K562 (cell line): Measurements from ENCODE around the gene RNU6-9. TPM values are rescaled to one million over a fixed set of nuclear protein-coding genes. Genes with fewer than 3 reads are reported as not detected.

Source experiments
- ATF6 ChIP-seq: sonication (generic); formaldehyde crosslinking; IDR thresholded peaks from 2 replicates; pipeline ENCODE4 v1.4.0; 2020; ENCODE audit warnings: mild to moderate bottlenecking, missing genetic modification reagents
- BCLAF1 ChIP-seq, 2 experiments: fragments of 450-650 bp in 1 of 2; IDR thresholded peaks; 2 replicates each; pipeline ENCODE4 v1.6.1; 2011 to 2017; ENCODE audit warnings: low read depth in 2 of 2, antibody characterized with exemption in 1 of 2, borderline replicate concordance in 1 of 2, low read length in 1 of 2, mild to moderate bottlenecking in 1 of 2, mixed read lengths in 1 of 2; ENCODE audit not compliant: control insufficient read depth in 1 of 2
- BRD9 ChIP-seq: fragments of 450-650 bp; IDR thresholded peaks from 2 replicates; pipeline ENCODE4 v1.6.1; 2018; ENCODE audit warnings: low read depth; ENCODE audit not compliant: partially characterized antibody
- E2F3 ChIP-seq: fragments of 250-450 bp; sonication (Bioruptor Pico); IDR thresholded peaks from 2 replicates; pipeline ENCODE4 v1.4.0; 2020; ENCODE audit warnings: mild to moderate bottlenecking
- GATAD2B ChIP-seq: fragments of 450-650 bp; IDR thresholded peaks from 2 replicates; pipeline ENCODE4 v1.6.1; 2017; ENCODE audit warnings: mild to moderate bottlenecking, borderline replicate concordance
- HDGF ChIP-seq: fragments of 450-650 bp; IDR thresholded peaks from 2 replicates; pipeline ENCODE4 v1.6.1; 2016
- NFATC3 ChIP-seq: fragments of 450-650 bp; IDR thresholded peaks from 2 replicates; pipeline ENCODE4 v1.6.1; 2017; ENCODE audit warnings: mild to moderate bottlenecking
- NFE2 ChIP-seq: IDR thresholded peaks from 2 replicates; pipeline ENCODE4 v1.6.1; 2014; ENCODE audit warnings: antibody characterized with exemption, low read depth
- SIN3B ChIP-seq: fragments of 450-650 bp; IDR thresholded peaks from 2 replicates; pipeline ENCODE4 v1.6.1; 2017; ENCODE audit warnings: low read depth, mild to moderate bottlenecking, moderate library complexity
- STAG1 ChIP-seq: sonication (generic); formaldehyde crosslinking; IDR thresholded peaks from 2 replicates; pipeline ENCODE4 v1.5.0; 2020; ENCODE audit warnings: missing genetic modification reagents, borderline replicate concordance
- TRIM25 ChIP-seq: fragments of 450-650 bp; IDR thresholded peaks from 2 replicates; pipeline ENCODE4 v1.7.0; 2016; ENCODE audit warnings: borderline replicate concordance
- ZC3H11A ChIP-seq: IDR thresholded peaks from 2 replicates; pipeline ENCODE4 v1.6.1; 2012; ENCODE audit warnings: low read depth, low read length, improper control_type of control experiment
- ZKSCAN8 ChIP-seq: fragments of 200-800 bp; sonication (Bioruptor generic); IDR thresholded peaks from 2 replicates; pipeline ENCODE4 v1.6.1; 2016; ENCODE audit warnings: missing genetic modification characterization, missing compliant biosample characterization
- ZNF174 ChIP-seq: fragments of 250-450 bp; sonication (Bioruptor Pico); IDR thresholded peaks from 2 replicates; pipeline ENCODE4 v1.4.0; 2020; ENCODE audit warnings: mild to moderate bottlenecking
- ZNF184 ChIP-seq: sonication (generic); formaldehyde crosslinking; IDR thresholded peaks from 2 replicates; pipeline ENCODE4 v1.5.0; 2020; ENCODE audit warnings: missing genetic modification reagents
- ZNF217 ChIP-seq: sonication (generic); formaldehyde crosslinking; IDR thresholded peaks from 2 replicates; pipeline ENCODE4 v1.8.0; 2022; ENCODE audit warnings: mild to moderate bottlenecking, missing genetic modification reagents
- ZNF408 ChIP-seq: fragments of 250-450 bp; sonication (Bioruptor Pico); IDR thresholded peaks from 2 replicates; pipeline ENCODE4 v1.4.0; 2020; ENCODE audit warnings: low read depth, mild to moderate bottlenecking, moderate library complexity
- ZNF644 ChIP-seq: fragments of 200-800 bp; sonication (Bioruptor generic); IDR thresholded peaks from 2 replicates; pipeline ENCODE4 v1.6.1; 2016; ENCODE audit warnings: low read depth, missing genetic modification characterization, missing compliant biosample characterization
- ZNF699 ChIP-seq: fragments of 250-450 bp; sonication (Bioruptor Pico); IDR thresholded peaks from 2 replicates; pipeline ENCODE4 v1.8.0; 2021; ENCODE audit warnings: mild to moderate bottlenecking, moderate library complexity; ENCODE audit not compliant: insufficient replicate concordance
- ZSCAN32 ChIP-seq: fragments of 450-650 bp; formaldehyde crosslinking; IDR thresholded peaks from 2 replicates; pipeline ENCODE4 v1.4.0; 2020; ENCODE audit warnings: mild to moderate bottlenecking, moderate library complexity
- polyA plus RNA-seq, 8 experiments: library from polyadenylated mRNA; depleted of rRNA in 4 of 8; stranded (reverse) in 5 of 8; unstranded in 3 of 8; fragments of >200 nt; fragmentation: Nextera tagmentation in 2 of 8; fragmentation: Illumina TruSeq in 1 of 8; extraction: Ambion mirVana in 2 of 8; extraction: Trizol in 1 of 8; gene quantifications; 2 replicates each; pipeline versions ENCODE4 v1.2.1 to v1.2.3, GENCODE V29; 2011 to 2014; ENCODE audit warnings: inconsistent platforms in 1 of 8, missing spikeins in 1 of 8
- total RNA-seq, 7 experiments: library from RNA; depleted of rRNA in 6 of 7; stranded (reverse); fragments of >200 nt in 6 of 7; fragmentation: Illumina TruSeq in 2 of 7; extraction: Trizol in 2 of 7; gene quantifications; 2 replicates each; pipeline versions ENCODE4 v1.2.1 to v1.2.3, GENCODE V29; 2011 to 2021; ENCODE audit warnings: low replicate concordance in 1 of 7
- TF ChIP-seq, protein P1 (sequence below): sonication (generic); formaldehyde crosslinking; IDR thresholded peaks from 2 replicates; pipeline ENCODE4 v1.8.0; 2022; ENCODE audit warnings: mild to moderate bottlenecking, missing genetic modification reagents

The RNU6-9 gene
- total and polyA plus RNA-seq, 9 of the 15 experiments (the other 6 are each of a cell fraction or from before 2014, with no cell fraction given) = not detected

- TF ChIP-seq BCLAF1 (IDR thresholded peaks at IDR 0.05; ENCODE audit: borderline replicate concordance in 1 of 2, control insufficient read depth in 1 of 2, low read depth in 2 of 2, low read length in 1 of 2) (no peak), ZNF408 (CRISPR knock-in tag) (no peak), STAG1 (no peak), ZNF644 (tag) (0 out of 2 replicates have a peak, but pooled peaks have one; percentile 56), BRD9 (peak; percentile 59), ZC3H11A (no peak), ZNF217 (CRISPR knock-in tag) (no peak), ZKSCAN8 (CRISPR knock-in tag) (peak; percentile 35; the same call in 1 of the 2 replicates), SIN3B (no peak), ZNF699 (CRISPR knock-in tag) (no peak), NFE2 (peak; percentile 75), E2F3 (CRISPR knock-in tag) (peak; percentile 77; the same call in 1 of the 2 replicates), TRIM25 (no peak), ATF6 (no peak), GATAD2B (peak; percentile 88; the same call in 1 of the 2 replicates), ZNF174 (CRISPR knock-in tag) (no peak), HDGF (peak; percentile 71), ZSCAN32 (CRISPR knock-in tag) (no peak), ZNF184 (CRISPR knock-in tag) (no peak), NFATC3 (no peak)
- TF ChIP-seq, protein P1, sequence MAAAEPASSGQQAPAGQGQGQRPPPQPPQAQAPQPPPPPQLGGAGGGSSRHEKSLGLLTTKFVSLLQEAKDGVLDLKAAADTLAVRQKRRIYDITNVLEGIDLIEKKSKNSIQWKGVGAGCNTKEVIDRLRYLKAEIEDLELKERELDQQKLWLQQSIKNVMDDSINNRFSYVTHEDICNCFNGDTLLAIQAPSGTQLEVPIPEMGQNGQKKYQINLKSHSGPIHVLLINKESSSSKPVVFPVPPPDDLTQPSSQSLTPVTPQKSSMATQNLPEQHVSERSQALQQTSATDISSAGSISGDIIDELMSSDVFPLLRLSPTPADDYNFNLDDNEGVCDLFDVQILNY (CRISPR knock-in tag) = no peak
Measured at GRCh38 chr19:907183-907853, 14.0 kb downstream of the RNU6-9 start (continued).
